Prostate gland (tissue), 2 donors: ENCODE measurements around the gene COL25A1.

Source experiments
- CTCF ChIP-seq, 4 experiments: fragments of 200-600 bp in 2 of 4; fragments of 450-650 bp in 2 of 4; sonication (generic) in 2 of 4; IDR thresholded peaks; 1 replicate in 3 of 4; 2 replicates in 1 of 4; pipeline ENCODE4 v1.5.1; 2016 to 2019; ENCODE audit warnings: antibody characterized with exemption in 4 of 4, mild to moderate bottlenecking in 2 of 4, moderate library complexity in 2 of 4
- POLR2A ChIP-seq: fragments of 450-650 bp; IDR thresholded peaks from one replicate; pipeline ENCODE4 v1.6.1; 2016; ENCODE audit warnings: antibody characterized with exemption, mild to moderate bottlenecking
- POLR2AphosphoS5 ChIP-seq: sonication (generic); formaldehyde crosslinking; IDR thresholded peaks from one replicate; pipeline ENCODE4 v1.6.1; 2017; ENCODE audit warnings: antibody characterized with exemption

- TF ChIP-seq POLR2AphosphoS5 (no peak), CTCF (IDR thresholded peaks at IDR 0.05) (no peak), POLR2A (no peak)
Measured at GRCh38 chr4:108900018-108900580, 402.4 kb downstream of the COL25A1 start.
